NOMO-1 treated with DMSO at 0.1 percent for 48 hours (cell line): Measurements from ENCODE around the gene AKAP13.

Experiments
- DNase-seq: peaks from one replicate; lab custom pipeline; 2025; ENCODE audit not compliant: unreplicated experiment; lab: John Stamatoyannopoulos, UW

The AKAP13 gene

GRCh38 chr15:85618956-85619491 lies 238.6 kb downstream of the AKAP13 start:
- peak; percentile 42 for DNase-seq

- no peak for DNase-seq
These were observed 239.7 kb downstream of the AKAP13 start for GRCh38 chr15:85619992-85620689.

- DNase-seq, result no peak
These were observed 240.3 kb downstream of the AKAP13 start for GRCh38 chr15:85620690-85621049.

- no peak for DNase-seq
These were observed 240.7 kb downstream of the AKAP13 start for GRCh38 chr15:85621094-85621493.

GRCh38 chr15:85622221-85622831 lies 241.9 kb downstream of the AKAP13 start:
- DNase-seq, result no peak

- DNase-seq, result peak; percentile 79
These were observed 243.1 kb downstream of the AKAP13 start for GRCh38 chr15:85623315-85624049.

- DNase-seq, result no peak
These were observed 243.9 kb downstream of the AKAP13 start for GRCh38 chr15:85624291-85624801.

GRCh38 chr15:85625166-85625830 lies 244.9 kb downstream of the AKAP13 start:
- no peak for DNase-seq

GRCh38 chr15:85625856-85626255 lies 245.5 kb downstream of the AKAP13 start:
- no peak for DNase-seq

- no peak for DNase-seq
These were observed 247.0 kb downstream of the AKAP13 start for GRCh38 chr15:85627213-85627935.

- no peak for DNase-seq
These were observed 249.9 kb downstream of the AKAP13 start for GRCh38 chr15:85630311-85630710.

- no peak for DNase-seq
These were observed 250.6 kb downstream of the AKAP13 start for GRCh38 chr15:85631018-85631417.

- no peak for DNase-seq
These were observed 251.6 kb downstream of the AKAP13 start for GRCh38 chr15:85632014-85632413.

- DNase-seq, result no peak
These were observed 253.5 kb downstream of the AKAP13 start for GRCh38 chr15:85633859-85634258.

- no peak for DNase-seq
These were observed 255.9 kb downstream of the AKAP13 start for GRCh38 chr15:85636351-85636750.

GRCh38 chr15:85639752-85640381 lies 259.5 kb downstream of the AKAP13 start:
- no peak for DNase-seq

- no peak for DNase-seq
These were observed 261.8 kb downstream of the AKAP13 start for GRCh38 chr15:85642065-85642692.

- no peak for DNase-seq
These were observed 262.3 kb downstream of the AKAP13 start for GRCh38 chr15:85642693-85643066.

- DNase-seq, result no peak
These were observed 266.2 kb downstream of the AKAP13 start for GRCh38 chr15:85646538-85647091.
